ENCODE results near the gene PPP2R3A.

Gene PPP2R3A

GRCh38 chr3:135991621-135992020 lies 26.1 kb downstream of the PPP2R3A start:
- H3K27me3 ChIP-seq (ENCODE audit: control insufficient read depth, insufficient read depth, low read length), result no peaks in the 10 kb centered on the region
- H3K4me3 ChIP-seq (ENCODE audit: low read depth, low read length), result no peak overlapping the region
- no peak overlapping the region for H3K27ac ChIP-seq (ENCODE audit: low read depth, low read length)
- H3K9ac ChIP-seq (ENCODE audit: low read depth, low read length), result no peak overlapping the region
- no peaks in the 10 kb centered on the region for H3K9me3 ChIP-seq (ENCODE audit: control insufficient read depth, insufficient read depth, low read length)
- no peaks in the 10 kb centered on the region for H3K36me3 ChIP-seq (ENCODE audit: control insufficient read depth, insufficient read depth, low read length)
- H3K4me1 ChIP-seq (ENCODE audit: control insufficient read depth, insufficient read depth, low read length), result 0 out of 2 replicates have a peak, but pooled peaks cover 2% of the 10 kb centered on the region

GRCh38 chr3:135992072-135992471 lies 26.5 kb downstream of the PPP2R3A start:
- no peak overlapping the region for H3K27ac ChIP-seq (ENCODE audit: low read depth, low read length)
- no peaks in the 10 kb centered on the region for H3K36me3 ChIP-seq (ENCODE audit: control insufficient read depth, insufficient read depth, low read length)
- H3K4me3 ChIP-seq (ENCODE audit: low read depth, low read length), result no peak overlapping the region
- H3K4me1 ChIP-seq (ENCODE audit: control insufficient read depth, insufficient read depth, low read length), result peaks cover 5% of the 10 kb centered on the region; the same call in 1 of the 2 replicates
- no peaks in the 10 kb centered on the region for H3K27me3 ChIP-seq (ENCODE audit: control insufficient read depth, insufficient read depth, low read length)
- no peaks in the 10 kb centered on the region for H3K9me3 ChIP-seq (ENCODE audit: control insufficient read depth, insufficient read depth, low read length)
- H3K9ac ChIP-seq (ENCODE audit: low read depth, low read length), result no peak overlapping the region

DNA sequence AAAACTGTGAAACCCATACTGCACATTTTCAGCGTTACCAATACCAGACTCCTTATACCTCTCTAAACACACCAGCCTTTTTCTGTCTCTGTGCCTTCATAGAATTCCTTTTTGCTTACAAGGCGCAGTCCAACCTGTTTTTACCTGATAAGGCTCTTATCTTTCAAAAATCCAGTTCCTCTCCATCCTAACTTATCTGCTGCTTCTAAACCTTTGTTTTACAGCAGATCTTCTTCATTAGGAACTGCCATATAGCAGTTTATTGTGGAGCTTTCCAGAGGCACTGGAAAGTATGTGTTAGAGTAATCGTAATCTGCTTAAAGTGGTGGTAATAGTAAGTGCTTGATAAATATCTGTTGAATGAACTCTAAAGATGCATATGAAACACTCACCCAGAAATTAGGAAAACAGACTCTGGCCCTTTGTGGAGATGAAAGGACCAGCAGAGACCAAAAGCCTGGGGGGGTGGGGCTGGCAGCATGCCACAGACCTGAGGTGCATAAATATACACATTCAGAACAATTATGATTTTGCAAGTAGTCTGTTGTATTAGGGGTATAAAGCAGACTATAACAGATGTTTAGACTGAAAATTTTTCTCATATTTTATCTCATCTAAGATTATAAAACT lies 29.3 kb downstream of the PPP2R3A start:
- Histone ChIP-seq H3K9ac (ENCODE audit: low read depth, low read length) (no peak overlapping the region), H3K4me3 (ENCODE audit: low read depth, low read length) (no peak overlapping the region), H3K4me1 (ENCODE audit: control insufficient read depth, insufficient read depth, low read length) (peaks cover 16% of the 10 kb centered on the region), H3K9me3 (ENCODE audit: control insufficient read depth, insufficient read depth, low read length) (no peaks in the 10 kb centered on the region), H3K27ac (ENCODE audit: low read depth, low read length) (no peak overlapping the region), H3K36me3 (ENCODE audit: control insufficient read depth, insufficient read depth, low read length) (no peaks in the 10 kb centered on the region), H3K27me3 (ENCODE audit: control insufficient read depth, insufficient read depth, low read length) (no peaks in the 10 kb centered on the region)

DNA sequence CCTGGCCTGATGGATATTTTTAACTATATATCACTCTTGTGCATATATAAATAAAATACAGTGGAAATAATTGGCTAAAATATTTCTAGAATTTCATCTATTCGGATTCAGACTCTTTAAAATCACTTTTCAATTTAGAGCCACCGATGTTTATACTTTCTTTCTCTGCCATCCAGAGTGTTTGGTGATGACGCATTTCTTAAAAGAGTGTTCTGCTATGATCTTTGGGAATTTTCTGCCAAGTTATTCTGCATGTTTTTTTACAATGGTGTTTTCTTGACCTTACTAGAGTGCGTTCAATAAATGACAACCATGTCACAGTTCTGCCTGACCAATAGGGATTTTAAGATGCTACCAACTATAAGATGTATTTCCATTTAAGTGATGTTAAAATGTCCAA lies 30.2 kb downstream of the PPP2R3A start:
- no peaks in the 10 kb centered on the region for H3K27me3 ChIP-seq (ENCODE audit: control insufficient read depth, insufficient read depth, low read length)
- H3K36me3 ChIP-seq (ENCODE audit: control insufficient read depth, insufficient read depth, low read length), result no peaks in the 10 kb centered on the region
- H3K9me3 ChIP-seq (ENCODE audit: control insufficient read depth, insufficient read depth, low read length), result no peaks in the 10 kb centered on the region
- peaks cover 16% of the 10 kb centered on the region for H3K4me1 ChIP-seq (ENCODE audit: control insufficient read depth, insufficient read depth, low read length)
- H3K9ac ChIP-seq (ENCODE audit: low read depth, low read length), result no peak overlapping the region
- no peak overlapping the region for H3K4me3 ChIP-seq (ENCODE audit: low read depth, low read length)
- H3K27ac ChIP-seq (ENCODE audit: low read depth, low read length), result no peak overlapping the region

DNA sequence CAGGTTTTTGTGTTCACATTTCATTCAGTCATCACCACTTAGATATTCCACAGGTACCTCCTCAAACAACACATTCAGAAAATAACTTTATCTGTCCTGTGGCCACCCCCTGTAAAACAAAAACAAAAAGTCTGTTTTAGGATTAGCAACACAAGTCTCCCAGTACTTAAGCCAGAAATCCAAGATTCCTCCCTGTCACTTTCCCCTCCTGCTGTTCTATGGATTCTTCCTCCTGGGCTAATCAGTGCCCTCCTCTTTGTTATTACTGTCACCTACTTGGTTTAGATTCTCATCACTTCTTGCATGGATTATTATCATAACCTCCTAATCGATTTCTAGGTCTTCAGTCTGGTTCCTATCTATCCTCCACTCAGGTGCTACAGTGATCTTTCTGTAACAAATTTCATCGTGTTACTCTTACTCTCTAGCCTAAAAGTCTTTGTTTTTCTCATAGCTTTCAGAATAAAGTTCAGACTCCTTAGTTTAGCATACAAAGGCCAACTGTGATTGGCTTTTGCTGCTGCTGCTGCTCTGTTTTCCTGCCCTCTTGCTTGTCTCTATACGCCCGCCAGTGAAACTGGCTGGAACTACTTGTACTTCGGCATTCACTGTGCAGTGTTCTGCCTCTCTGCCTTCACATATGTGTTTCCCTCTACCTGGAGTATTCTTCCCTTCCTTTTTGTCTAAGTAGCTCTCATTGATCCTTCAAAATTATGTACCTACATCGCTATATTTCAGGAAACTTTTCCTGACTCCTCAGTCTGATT lies 32.2 kb downstream of the PPP2R3A start:
- no peak overlapping the region for H3K27ac ChIP-seq (ENCODE audit: low read depth, low read length)

DNA sequence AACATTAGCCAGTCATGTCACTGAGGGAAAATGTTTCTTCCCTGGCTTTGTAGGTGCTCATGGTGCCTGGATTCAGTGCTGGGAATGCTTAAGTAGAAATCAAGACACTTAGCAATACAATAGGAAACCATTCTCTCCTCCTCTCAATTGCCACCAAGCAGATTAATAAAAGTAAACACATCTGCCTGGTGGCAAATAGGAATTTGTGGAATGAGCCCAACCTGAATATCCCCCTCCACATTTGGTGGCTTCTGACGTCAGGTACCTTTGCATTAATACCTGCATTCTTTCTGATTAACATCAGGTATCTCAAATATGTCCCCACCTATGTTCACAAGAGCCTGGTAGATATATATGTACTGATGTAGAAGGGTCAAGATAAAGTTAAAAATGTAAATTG lies 42.7 kb downstream of the PPP2R3A start:
- H3K27me3 ChIP-seq (ENCODE audit: control insufficient read depth, insufficient read depth, low read length), result no peaks in the 10 kb centered on the region
- no peaks in the 10 kb centered on the region for H3K9me3 ChIP-seq (ENCODE audit: control insufficient read depth, insufficient read depth, low read length)
- H3K4me1 ChIP-seq (ENCODE audit: control insufficient read depth, insufficient read depth, low read length), result peaks cover 6% of the 10 kb centered on the region
- peaks cover under 1% of the 10 kb centered on the region; the same call in 1 of the 2 replicates for H3K36me3 ChIP-seq (ENCODE audit: control insufficient read depth, insufficient read depth, low read length)
- no peak overlapping the region for H3K27ac ChIP-seq (ENCODE audit: low read depth, low read length)
- no peak overlapping the region for H3K9ac ChIP-seq (ENCODE audit: low read depth, low read length)
- no peak overlapping the region for H3K4me3 ChIP-seq (ENCODE audit: low read depth, low read length)

More for the DNA sequence above, 32.2 kb downstream of the PPP2R3A start:
- no peak overlapping the region for H3K4me3 ChIP-seq (ENCODE audit: low read depth, low read length)
- peaks cover 14% of the 10 kb centered on the region for H3K4me1 ChIP-seq (ENCODE audit: control insufficient read depth, insufficient read depth, low read length)
- H3K9ac ChIP-seq (ENCODE audit: low read depth, low read length), result no peak overlapping the region
- H3K27me3 ChIP-seq (ENCODE audit: control insufficient read depth, insufficient read depth, low read length), result no peaks in the 10 kb centered on the region
- H3K9me3 ChIP-seq (ENCODE audit: control insufficient read depth, insufficient read depth, low read length), result no peaks in the 10 kb centered on the region
- no peaks in the 10 kb centered on the region for H3K36me3 ChIP-seq (ENCODE audit: control insufficient read depth, insufficient read depth, low read length)

DNA sequence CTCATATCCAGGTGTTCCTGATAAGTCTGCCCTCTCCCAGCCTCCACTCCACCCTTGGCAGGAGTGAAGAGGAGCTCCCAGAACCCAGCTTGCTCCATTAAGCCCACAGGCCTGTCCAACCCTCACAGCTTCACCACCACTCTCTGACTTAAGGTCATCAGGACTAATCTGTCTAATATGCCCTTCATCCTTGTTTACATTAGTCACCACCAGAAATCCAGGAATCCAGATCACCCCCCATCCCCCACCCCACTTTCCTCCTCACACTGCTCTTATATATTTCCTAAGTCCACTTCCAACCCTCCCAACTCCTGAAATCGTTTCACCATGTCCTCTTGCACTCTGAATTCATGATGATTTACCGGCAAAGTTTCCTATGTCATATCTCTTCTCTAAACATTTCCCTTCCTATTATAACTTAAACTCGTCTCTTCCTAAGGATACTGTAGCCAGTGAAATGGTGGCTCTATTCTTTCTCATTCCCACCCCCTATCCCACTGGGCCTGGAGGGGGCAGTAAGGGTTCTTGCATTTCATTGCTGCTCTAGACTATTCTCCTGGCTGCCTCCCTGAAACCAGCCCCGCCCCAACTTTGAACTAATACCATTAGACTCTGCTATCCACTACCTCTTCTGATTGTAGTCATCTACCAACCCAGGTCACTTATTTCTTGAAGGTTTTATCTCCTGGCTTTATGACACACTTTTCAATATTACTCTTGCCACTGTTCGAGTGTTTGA lies 43.4 kb downstream of the PPP2R3A start:
- Histone ChIP-seq H3K9me3 (ENCODE audit: control insufficient read depth, insufficient read depth, low read length) (no peaks in the 10 kb centered on the region), H3K27ac (ENCODE audit: low read depth, low read length) (no peak overlapping the region), H3K27me3 (ENCODE audit: control insufficient read depth, insufficient read depth, low read length) (no peaks in the 10 kb centered on the region), H3K9ac (ENCODE audit: low read depth, low read length) (no peak overlapping the region), H3K4me3 (ENCODE audit: low read depth, low read length) (no peak overlapping the region), H3K36me3 (ENCODE audit: control insufficient read depth, insufficient read depth, low read length) (no peaks in the 10 kb centered on the region; the same call in 1 of the 2 replicates), H3K4me1 (ENCODE audit: control insufficient read depth, insufficient read depth, low read length) (peaks cover 6% of the 10 kb centered on the region)

GRCh38 chr3:136018876-136019275 lies 53.3 kb downstream of the PPP2R3A start:
- H3K9me3 ChIP-seq (ENCODE audit: control insufficient read depth, insufficient read depth, low read length), result no peaks in the 10 kb centered on the region
- 0 out of 2 replicates have a peak, but pooled peaks cover 4% of the 10 kb centered on the region for H3K4me1 ChIP-seq (ENCODE audit: control insufficient read depth, insufficient read depth, low read length)
- no peaks in the 10 kb centered on the region for H3K27me3 ChIP-seq (ENCODE audit: control insufficient read depth, insufficient read depth, low read length)
- no peak overlapping the region for H3K4me3 ChIP-seq (ENCODE audit: low read depth, low read length)
- H3K27ac ChIP-seq (ENCODE audit: low read depth, low read length), result no peak overlapping the region
- H3K9ac ChIP-seq (ENCODE audit: low read depth, low read length), result no peak overlapping the region
- H3K36me3 ChIP-seq (ENCODE audit: control insufficient read depth, insufficient read depth, low read length), result no peaks in the 10 kb centered on the region

GRCh38 chr3:136021803-136022202 lies 56.3 kb downstream of the PPP2R3A start:
- no peak overlapping the region for H3K27ac ChIP-seq (ENCODE audit: low read depth, low read length)
- H3K27me3 ChIP-seq (ENCODE audit: control insufficient read depth, insufficient read depth, low read length), result no peaks in the 10 kb centered on the region
- no peaks in the 10 kb centered on the region for H3K9me3 ChIP-seq (ENCODE audit: control insufficient read depth, insufficient read depth, low read length)
- H3K9ac ChIP-seq (ENCODE audit: low read depth, low read length), result no peak overlapping the region
- H3K36me3 ChIP-seq (ENCODE audit: control insufficient read depth, insufficient read depth, low read length), result no peaks in the 10 kb centered on the region
- 0 out of 2 replicates have a peak, but pooled peaks cover 4% of the 10 kb centered on the region for H3K4me1 ChIP-seq (ENCODE audit: control insufficient read depth, insufficient read depth, low read length)
- H3K4me3 ChIP-seq (ENCODE audit: low read depth, low read length), result no peak overlapping the region

DNA sequence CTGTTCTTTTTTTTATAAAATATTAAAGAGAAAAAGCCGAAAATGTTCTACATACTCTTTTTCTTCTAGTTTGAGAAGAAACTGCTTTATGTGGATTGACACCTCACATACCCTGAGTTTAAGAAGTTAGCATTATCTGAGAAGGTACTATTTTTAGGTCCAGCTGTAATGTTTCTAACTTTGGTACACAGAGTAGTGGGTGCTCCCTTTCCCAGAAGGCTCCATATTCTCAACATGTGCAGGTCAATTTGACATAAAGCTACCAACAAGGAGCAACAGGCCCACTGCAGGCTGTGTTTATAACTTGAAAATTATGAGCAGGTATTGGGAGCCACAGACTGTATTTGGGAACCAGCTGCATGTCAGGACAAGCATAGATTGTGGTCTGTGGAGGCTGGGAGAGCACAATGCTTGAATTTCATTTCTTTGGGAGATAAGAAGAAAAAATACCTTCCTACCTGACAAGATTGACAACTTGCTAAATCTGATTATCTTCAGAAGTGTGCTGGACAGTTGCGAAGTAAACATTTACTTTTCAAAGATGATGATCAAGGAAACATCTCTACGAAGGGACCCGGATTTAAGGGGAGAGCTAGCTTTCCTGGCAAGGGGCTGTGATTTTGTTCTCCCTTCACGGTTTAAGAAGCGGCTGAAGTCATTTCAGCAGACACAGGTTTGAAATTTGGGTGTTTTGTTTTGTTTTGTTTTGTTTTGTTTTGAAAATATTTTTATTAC lies 57.2 kb downstream of the PPP2R3A start:
- no peaks in the 10 kb centered on the region for H3K27me3 ChIP-seq (ENCODE audit: control insufficient read depth, insufficient read depth, low read length)
- no peak overlapping the region for H3K27ac ChIP-seq (ENCODE audit: low read depth, low read length)

More for the DNA sequence above, 57.2 kb downstream of the PPP2R3A start:
- H3K36me3 ChIP-seq (ENCODE audit: control insufficient read depth, insufficient read depth, low read length), result 0 out of 2 replicates have a peak, but pooled peaks cover 3% of the 10 kb centered on the region
- no peak overlapping the region for H3K9ac ChIP-seq (ENCODE audit: low read depth, low read length)
- 0 out of 2 replicates have a peak, but pooled peaks cover 4% of the 10 kb centered on the region for H3K4me1 ChIP-seq (ENCODE audit: control insufficient read depth, insufficient read depth, low read length)
- H3K9me3 ChIP-seq (ENCODE audit: control insufficient read depth, insufficient read depth, low read length), result no peaks in the 10 kb centered on the region
- H3K4me3 ChIP-seq (ENCODE audit: low read depth, low read length), result no peak overlapping the region

Measured in HUES48 (cell line).